Right lobe of liver (tissue), 4 donors: ENCODE results near the gene ATP1A1.

ENCODE experiments used
- POLR2A ChIP-seq: fragments of 450-650 bp; IDR thresholded peaks from one replicate; pipeline ENCODE4 v1.6.1; 2017; ENCODE audit warnings: antibody characterized with exemption, mild to moderate bottlenecking
- TF ChIP-seq, protein P1 (sequence below), 4 donors: fragments of 200-600 bp in 3 of 4; fragments of 450-650 bp in 1 of 4; IDR thresholded peaks; one replicate each; pipeline versions ENCODE4 v1.5.1 to v1.8.0; 2016 to 2022; ENCODE audit warnings: antibody characterized with exemption in 4 of 4, mild to moderate bottlenecking in 2 of 4
- donor health status: DM: no; HTN: no; CAD: no.
- donor health status: DM: no; HTN: no; CAD: no.
- donor health status: DM: no; HTN: yes; CAD: no.

GRCh38 chr1:116446686-116447085, 73.6 kb downstream of the ATP1A1 start:
- TF ChIP-seq, protein P1, sequence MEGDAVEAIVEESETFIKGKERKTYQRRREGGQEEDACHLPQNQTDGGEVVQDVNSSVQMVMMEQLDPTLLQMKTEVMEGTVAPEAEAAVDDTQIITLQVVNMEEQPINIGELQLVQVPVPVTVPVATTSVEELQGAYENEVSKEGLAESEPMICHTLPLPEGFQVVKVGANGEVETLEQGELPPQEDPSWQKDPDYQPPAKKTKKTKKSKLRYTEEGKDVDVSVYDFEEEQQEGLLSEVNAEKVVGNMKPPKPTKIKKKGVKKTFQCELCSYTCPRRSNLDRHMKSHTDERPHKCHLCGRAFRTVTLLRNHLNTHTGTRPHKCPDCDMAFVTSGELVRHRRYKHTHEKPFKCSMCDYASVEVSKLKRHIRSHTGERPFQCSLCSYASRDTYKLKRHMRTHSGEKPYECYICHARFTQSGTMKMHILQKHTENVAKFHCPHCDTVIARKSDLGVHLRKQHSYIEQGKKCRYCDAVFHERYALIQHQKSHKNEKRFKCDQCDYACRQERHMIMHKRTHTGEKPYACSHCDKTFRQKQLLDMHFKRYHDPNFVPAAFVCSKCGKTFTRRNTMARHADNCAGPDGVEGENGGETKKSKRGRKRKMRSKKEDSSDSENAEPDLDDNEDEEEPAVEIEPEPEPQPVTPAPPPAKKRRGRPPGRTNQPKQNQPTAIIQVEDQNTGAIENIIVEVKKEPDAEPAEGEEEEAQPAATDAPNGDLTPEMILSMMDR (IDR thresholded peaks at IDR 0.05): no peak
- TF ChIP-seq POLR2A: no peak
